Daoy (cell line): ENCODE data around the gene PATL1. TPM values are rescaled to one million over a fixed set of nuclear protein-coding genes. Genes with fewer than 3 reads are reported as not detected.
A peak's percentile ranks its signal among the peaks of the same experiment; 100 is the strongest.

ENCODE experiments used
- DNase-seq: peaks from one replicate; pipeline ENCODE4 v3.0.0-alpha.2; 2015; ENCODE audit warnings: low read depth
- total RNA-seq: library from RNA; depleted of rRNA; stranded (reverse); fragments of >200 nt; shearing (Covaris generic); gene quantifications from 2 replicates; pipeline ENCODE4 v1.2.3, GENCODE V29; 2014; rRNA removed

The PATL1 gene
- total RNA-seq, 1 experiment from 2014 or later: 12.7 TPM

DNA sequence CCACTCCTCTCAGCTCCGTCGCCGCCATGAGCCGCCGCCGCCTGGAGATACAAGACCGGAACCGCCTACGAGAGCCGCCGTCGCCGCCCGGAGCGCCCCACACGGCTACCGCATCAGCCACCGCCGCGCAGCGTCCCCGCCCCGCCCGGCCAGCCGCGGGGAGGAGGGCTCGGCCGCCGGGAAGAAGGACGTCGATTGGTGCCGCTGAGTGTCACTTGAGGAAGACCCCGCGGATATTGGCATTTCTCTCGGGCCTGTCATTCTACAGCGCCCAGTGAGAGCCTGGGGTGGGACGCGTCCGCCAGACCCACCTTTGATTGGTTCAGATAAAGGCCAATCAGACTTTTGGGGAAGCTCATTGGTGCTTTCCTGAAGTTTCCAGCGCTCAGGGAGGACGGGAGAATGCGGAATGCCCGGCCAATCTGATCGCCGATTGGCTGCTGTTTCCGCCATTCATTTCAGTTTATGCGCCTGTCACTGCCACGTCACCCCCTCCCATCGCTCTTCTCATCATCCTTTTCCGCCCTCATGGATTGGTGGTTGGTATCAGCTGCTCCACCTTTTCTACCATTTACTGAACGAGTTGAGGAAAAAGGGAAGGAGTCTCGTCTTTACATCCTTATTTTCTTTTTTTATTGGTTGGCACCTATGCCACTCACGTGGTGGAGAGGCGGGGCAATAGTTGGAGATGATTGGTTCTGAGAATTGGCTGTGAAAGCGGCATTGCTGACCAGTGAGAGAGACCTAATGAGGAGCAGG lies 53.0 kb downstream of the PATL1 start, which contains the start of gene OSBP:
TSS of gene OSBP (minus strand) at position 138 of the 759 bp plus-strand sequence. CDS start at position 28, 110 bp downstream.
- peak; percentile 99 for DNase-seq

DNA sequence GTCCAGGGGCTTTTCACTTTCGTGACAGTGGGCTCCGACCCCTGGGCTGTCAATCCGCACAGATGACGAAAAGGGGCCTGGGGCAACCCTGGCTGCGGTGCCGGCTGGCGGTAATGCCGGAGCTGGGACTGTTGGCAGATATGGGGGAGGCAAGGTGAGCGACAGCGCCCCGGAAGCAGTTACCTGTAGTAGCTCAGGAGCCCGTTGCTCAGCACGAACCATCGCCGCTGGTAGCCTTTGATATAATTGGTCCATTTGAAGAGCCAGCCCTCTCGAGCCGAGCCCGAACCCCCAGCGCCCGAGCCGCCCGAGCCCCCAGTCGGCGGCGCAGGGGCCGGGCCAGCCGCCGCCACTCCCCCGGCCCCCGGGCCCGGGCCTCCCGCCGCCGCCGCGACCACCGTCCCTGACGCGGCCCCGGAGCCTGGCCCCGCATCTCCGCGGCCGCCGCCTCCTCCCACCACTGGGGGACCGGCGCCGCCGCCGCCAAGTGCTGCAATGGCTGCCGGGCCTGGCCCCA lies 53.7 kb downstream of the PATL1 start:
- DNase-seq: peak; percentile 17

DNA sequence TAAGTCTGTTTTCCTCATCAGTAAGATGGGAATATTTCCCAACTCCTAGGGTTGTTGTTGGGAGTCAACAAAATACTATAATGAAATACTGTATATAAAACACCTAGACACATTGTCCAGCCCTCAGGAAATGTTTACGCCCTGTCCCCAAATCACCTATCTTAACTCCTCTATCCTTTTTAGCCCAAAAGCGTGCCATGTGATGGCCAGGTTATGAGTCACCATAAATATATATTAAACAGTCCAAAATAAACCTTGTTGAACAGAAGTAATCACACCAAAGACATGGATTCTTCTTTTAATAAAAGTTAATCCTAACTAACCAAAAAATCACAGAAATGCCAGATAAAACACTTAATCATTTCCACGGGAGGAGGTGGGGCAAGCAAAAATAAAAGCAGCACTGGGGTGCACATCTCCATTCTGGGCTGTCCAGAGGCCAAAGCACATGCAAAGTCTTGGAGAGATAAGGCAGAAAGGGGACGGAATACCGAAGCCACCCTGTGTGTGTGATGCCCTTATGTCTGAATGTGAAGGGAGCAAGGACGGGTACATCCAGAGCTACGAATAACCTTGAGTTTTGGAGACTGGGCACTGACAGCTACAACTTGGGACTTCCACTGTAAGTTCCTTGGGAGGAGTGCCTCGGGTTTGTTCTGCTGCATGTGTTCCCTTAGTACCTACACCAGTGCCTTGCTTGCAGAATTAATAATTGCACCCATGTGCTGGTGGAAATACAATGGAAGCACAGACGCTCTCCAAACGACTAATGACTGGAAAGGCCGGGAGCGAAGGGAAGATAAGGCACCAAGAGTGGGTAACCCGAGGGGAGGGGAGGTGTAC lies 54.3 kb downstream of the PATL1 start:
- DNase-seq: peak; percentile 3

DNA sequence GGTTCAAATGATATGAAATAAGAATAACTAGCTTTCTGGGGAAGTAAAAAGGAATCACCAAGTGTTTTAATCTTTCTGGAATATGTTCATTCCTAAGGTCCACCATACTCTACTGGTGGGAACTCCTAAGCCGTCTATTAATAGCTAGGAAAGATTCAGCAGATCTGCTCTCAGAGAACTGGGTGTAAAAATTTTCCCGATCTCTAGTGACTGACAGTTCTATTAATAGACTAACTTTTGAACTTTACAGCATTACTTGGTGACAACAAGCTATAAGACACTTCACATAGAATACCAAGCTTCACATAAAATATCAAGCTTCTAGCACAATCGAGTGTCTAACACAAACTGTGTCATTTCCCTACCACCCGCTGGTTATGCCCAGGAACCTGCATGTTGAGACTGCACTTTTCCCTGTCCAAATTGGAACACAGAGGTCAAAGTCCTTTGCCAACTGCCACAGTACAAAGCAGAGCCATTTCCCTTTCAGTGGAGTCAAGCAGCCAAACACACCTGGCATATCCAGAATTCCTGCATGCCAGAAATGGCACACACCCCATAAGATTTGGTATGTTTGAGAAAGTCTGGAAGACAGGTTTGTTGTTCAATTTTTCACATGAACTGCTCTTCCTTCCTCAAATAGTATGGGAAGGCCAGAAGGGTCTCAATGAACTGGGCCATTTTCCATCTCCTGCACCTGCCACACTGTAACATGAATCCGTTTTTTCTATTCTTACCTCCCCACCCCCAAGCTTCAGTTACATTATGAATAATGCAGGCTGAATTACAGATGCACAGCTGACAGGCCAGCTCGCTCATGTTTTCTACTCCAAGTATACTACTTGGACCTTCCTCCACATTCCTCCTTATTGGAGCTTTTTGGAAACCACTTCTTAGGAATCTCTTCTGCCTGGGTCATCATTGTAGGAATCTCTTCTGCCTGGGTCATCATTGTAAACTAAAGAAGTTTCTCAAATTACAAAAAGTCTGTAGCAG lies 57.0 kb downstream of the PATL1 start:
- no peak for DNase-seq

DNA sequence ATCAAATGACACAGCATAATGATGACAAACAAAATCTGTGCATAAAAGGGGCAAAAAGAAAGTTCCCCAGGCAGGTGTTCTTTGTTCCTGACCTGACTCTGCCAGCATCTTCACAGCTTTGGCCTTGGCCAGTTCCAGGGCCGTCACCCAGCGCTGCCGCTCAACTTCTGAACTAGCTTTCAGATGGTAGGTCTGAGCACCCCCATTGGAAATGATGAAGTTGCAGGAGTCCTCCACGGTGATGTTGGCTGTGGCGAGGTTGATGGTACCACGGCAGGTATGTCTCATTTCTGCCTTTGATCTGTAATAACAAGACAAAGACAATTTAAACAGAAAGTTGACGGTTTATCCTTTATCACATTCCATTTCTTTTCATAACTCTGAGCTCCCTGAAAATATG lies 58.5 kb downstream of the PATL1 start:
- DNase-seq: no peak

DNA sequence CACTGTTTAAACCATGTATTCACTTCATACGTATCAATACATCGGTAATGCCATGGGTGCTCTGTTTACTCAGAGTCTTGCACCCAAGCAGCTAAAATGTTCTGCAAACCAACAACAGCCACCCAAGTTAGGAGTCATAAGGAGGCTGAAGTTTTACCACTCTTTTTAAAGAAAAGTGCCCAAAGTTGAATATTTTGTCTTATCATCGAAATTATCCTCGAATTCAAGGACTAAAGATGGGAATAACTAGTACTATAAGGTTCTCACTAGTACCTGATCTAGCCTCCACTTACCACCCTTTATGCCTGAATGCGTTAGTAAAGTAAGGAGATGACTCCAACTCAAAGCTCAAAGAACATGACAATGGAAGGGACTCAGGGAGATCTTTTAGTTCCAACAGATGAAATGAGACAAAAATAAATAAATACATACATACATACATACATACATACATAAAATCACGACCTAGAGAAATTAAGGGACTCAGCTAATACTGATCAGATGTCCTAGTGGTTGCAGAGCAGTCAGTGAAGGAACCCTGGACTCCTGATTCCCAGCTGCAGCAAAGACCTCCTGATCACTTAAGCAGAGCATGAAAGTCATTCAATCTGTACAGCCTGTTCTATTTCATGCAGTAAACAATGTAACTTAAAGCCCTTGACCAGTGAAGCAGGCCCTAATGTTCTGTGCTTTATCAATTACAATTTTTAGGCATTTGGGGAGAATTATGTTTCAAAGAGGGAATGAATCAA lies 61.0 kb downstream of the PATL1 start:
- no peak for DNase-seq

DNA sequence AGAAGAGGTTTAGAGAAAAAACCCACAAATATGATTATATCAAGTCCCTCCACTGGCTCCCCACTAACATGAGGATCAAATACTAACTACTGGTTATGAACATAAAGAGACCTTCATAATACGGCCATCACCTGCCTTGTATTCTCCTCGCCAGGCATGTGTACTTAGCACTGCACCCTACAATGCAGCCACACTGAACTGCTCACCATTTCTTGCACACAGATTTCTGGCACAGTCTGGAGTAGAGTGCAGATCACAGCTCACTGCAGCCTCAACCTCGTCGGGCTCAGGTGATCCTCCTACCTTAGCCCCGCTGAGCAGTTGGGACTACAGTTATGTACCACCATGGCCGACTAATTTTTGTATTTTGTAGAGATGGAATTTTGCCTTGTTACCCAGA lies 66.4 kb downstream of the PATL1 start:
- no peak for DNase-seq

DNA sequence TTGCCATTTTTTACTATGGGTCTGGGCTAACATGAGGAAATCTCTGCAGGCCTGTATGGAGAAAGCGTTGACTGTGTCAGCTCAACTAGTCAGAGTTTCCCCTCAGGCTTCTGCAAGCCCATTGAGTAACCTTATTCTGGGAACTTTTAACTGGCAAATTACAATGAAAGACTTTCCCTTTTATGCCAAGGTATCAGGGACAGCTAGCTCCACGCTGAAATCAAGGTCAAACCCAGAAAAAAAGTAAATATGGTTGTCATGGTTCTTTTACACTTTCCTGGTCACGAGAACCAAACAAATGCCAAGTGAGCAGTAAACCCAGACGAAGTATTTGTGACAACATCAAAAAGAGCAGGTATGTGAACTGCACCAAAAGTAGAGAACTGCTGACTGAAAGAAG lies 67.0 kb downstream of the PATL1 start:
- DNase-seq: no peak

DNA sequence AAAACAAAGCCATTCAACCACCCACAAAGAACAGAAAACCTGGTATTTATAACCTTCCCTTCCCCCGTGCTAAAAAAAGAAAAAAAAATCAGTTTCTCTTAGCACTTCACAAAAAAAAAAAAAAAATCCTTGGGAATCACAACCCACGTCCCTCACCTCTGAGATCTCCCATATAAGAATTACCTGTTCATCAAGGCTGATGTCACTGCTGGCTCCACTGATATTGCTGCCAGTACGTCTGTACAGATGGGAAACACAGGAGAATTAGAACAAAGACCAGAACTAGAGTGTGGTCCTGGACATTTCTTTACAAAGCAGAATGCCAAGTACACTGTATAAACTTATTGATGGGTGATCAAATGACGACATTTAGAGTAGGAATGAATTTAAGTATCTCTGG lies 68.2 kb downstream of the PATL1 start:
- DNase-seq: no peak

DNA sequence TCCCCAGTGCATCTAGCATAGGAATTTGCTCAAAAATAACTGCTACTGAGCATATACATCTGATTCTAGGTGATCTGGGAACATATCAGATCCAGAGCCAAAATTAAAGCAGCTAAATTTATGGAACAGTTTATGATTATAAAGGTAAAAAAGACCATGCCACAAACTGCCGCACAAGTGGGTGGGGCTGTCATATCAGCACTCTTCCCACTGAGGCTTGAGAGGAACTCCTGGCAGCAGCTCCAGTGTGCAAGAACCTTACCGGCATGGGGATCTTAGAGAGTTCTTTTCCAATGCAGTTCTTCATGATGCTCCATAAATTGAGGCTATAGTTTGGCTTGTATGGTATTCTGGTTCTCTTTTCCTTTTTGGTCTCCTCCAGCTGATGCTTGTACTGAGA lies 68.6 kb downstream of the PATL1 start:
- no peak for DNase-seq

DNA sequence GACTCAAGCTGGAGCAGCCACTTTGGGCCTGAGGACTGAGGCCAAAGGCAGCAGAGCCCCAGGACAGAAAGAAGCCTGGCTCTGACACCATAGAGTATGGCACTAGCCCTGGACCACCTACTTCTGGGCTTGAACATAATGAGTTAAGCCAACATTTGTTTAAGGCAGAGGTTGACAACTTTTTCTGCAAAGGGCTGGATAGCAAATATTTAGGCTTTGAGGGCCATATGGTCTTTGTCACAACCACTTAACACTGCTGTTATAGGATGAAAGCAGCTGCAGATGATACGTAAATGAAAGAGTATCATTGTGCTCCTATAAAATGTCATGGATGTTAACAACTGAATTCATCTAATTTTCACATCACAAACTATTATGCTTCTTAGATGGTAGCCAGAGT lies 69.9 kb downstream of the PATL1 start:
- DNase-seq: no peak

Other genes starting within 250 kb of the PATL1 start
- gene OR5A2, start 242.6 kb downstream of the PATL1 start, total RNA-seq: not detected in 2 replicates
- gene OR5A1, start 232.6 kb downstream of the PATL1 start, total RNA-seq: not detected in 2 replicates
- gene OR4D6, start 212.1 kb downstream of the PATL1 start, total RNA-seq: not detected in 2 replicates
- not detected in 2 replicates for gene OR4D10, start 195.7 kb downstream of the PATL1 start, total RNA-seq
- not detected in 2 replicates for gene OR4D11, start 165.5 kb downstream of the PATL1 start, total RNA-seq
- gene OR4D9, start 157.5 kb downstream of the PATL1 start, total RNA-seq: not detected in 2 replicates
- 21.5 and 23.0 TPM in 2 replicates for gene OSBP, start 53.3 kb downstream of the PATL1 start, total RNA-seq
- gene OR10V1, start 44.8 kb upstream of the PATL1 start, total RNA-seq: not detected in 2 replicates
- gene STX3, start 86.3 kb upstream of the PATL1 start, total RNA-seq: 21.3 and 22.1 TPM in 2 replicates
- 55.0 and 66.6 TPM in 2 replicates for gene MRPL16, start 141.7 kb upstream of the PATL1 start, total RNA-seq
- not detected in 2 replicates for gene CBLIF, start 176.5 kb upstream of the PATL1 start, total RNA-seq
- gene TCN1, start 197.4 kb upstream of the PATL1 start, total RNA-seq: not detected in 2 replicates
- not detected in 2 replicates for gene OOSP3, start 209.7 kb upstream of the PATL1 start, total RNA-seq